HG03565 (cell line): ENCODE data around the gene KIAA1671.

Source experiments
- ATAC-seq: cut with Tn5 transposase; IDR thresholded peaks from one replicate; pipeline ENCODE4 v1.9.1; 2021; ENCODE audit warnings: mild to moderate bottlenecking, moderate library complexity; ENCODE audit not compliant: unreplicated experiment

The KIAA1671 gene

DNA sequence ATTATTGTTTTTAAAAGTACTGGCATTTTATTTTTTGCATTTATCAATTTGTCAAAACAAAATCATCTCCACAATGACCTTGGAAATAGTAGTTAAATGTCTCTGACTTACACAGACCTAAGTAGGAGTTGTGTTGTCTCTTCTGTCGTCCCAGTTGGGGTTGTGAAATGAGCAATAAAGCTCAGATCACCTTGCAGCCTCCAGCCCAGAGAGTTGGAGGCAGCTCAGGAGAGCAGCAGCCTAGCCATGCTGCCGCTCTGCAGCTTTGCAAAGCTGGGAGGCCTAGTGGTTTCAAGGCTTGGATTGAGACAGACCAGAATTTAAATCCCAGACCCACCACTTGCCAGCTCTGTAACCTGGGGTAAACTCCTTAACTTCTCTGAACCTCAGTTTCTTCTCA is 181.9 kb downstream of the KIAA1671 start:
- no peak for ATAC-seq

DNA sequence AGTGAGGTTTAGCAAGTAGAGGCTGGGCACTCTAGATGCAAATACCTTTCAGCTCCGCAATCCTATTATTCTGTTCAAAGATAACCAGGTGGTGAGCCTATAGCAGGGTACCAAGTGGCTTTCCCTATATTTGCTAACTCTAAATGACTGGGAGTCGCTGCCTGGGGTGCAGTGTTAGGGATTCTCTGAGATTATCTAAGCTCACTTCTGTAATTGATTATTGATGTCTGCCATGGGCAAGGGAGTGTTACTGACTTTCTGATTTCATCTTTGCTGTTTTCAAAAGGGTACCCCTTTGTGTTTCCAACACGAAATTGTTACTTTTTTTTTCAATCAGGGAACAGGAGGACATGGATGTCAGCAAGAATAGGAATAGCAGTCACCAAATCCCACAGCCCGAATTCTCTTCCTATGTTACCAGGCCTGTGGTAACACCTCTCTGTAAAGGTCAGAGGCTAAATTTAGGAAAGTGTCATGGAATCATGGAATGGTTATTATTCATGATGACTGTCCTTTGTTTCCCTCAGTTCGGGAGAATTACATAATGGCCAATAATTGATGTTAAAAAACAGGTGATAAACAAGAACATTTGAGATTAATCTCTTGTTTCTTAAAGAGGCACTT is 184.5 kb downstream of the KIAA1671 start:
- ATAC-seq: no peak

- ATAC-seq: no peak
Observed at GRCh38 chr22:25137577-25138525, 185.3 kb downstream of the KIAA1671 start.

DNA sequence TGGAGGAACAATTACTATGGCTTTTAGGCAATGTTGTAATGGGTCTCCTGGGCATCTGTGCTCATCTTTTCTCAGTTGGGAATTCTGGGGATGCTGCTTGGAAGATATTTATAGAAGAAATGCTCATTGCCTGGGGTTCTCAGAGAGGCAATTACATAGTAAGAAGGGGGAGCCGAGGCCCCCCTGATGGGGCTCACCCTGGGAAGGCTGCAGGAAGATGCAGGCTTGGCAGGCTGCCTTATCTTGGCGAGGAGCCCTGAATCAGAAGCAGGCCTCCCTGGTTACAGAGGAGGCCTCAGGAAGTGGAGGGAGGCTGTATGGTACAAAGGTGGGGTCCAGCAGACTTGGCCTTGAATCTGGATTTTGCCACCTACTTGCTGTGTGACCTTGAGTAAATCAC is 186.5 kb downstream of the KIAA1671 start:
- ATAC-seq: no peak

GRCh38 chr22:25142102-25142501 is 189.6 kb downstream of the KIAA1671 start:
- ATAC-seq: no peak

GRCh38 chr22:25143156-25144076 is 190.9 kb downstream of the KIAA1671 start:
- ATAC-seq: no peak

DNA sequence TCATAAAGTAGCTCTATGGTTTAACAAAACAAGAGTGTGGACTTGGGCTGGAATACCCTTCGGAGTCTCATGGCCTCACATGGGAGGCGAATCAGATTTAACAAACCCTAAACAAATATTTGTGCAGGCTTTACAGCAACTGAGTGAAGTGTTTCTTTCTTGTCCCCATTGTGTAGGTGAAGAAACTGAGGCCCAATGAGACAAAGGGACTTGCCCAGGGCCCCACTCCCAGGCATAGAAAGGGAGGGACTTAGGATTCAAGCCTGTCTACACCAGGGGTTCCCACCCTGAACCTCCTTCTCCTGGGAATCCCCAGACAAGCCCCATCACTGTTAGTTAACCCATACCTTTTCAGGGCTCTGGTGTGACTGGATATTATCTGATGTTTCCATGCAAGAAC is 192.0 kb downstream of the KIAA1671 start:
- ATAC-seq: no peak

- ATAC-seq: no peak
Observed at GRCh38 chr22:25146307-25146706, 193.8 kb downstream of the KIAA1671 start.

- no peak for ATAC-seq
Observed at GRCh38 chr22:25146906-25147641, 194.6 kb downstream of the KIAA1671 start.

GRCh38 chr22:25147642-25147928 is 195.1 kb downstream of the KIAA1671 start:
- no peak for ATAC-seq

- ATAC-seq: no peak
Observed at GRCh38 chr22:25148149-25148691, 195.7 kb downstream of the KIAA1671 start.

GRCh38 chr22:25149014-25149413 is 196.5 kb downstream of the KIAA1671 start:
- no peak for ATAC-seq

- ATAC-seq: no peak
Observed at GRCh38 chr22:25153961-25154666, 201.6 kb downstream of the KIAA1671 start.

DNA sequence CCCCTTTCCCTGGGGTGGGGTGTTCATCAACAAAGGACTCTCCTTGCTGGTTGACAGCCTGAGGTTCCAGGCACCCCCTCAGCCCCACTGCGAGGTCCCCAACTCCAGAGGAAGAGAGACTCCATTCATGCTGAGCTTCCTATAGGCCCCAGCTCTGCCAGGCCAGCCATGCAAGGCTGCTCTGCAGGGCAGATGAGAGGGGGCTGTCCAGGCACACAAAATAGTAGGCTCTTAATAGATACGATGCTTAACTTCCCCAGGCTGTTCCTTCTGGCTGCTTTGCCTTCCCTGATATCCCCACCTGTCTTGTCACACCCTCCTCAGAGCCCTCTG is 202.1 kb downstream of the KIAA1671 start:
- ATAC-seq: no peak

DNA sequence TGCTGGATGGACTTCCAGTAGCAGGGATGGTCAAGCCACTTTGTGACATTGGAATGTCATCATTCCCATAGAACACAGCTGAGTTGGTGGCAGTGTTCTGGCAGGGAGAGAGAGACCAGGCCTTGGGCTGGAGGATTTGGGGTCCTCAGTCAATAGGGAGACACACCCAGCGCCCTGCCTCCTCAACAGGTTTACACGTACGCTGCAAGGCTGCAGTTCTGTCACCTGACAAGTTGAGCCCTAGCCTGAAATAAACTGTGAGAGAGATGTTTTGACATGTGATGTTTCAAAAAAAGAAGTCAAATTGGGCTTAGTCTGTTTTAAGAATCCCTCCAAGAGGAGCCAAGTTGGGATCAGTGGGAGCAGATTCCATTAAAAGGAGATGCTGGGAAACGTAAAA is 204.2 kb downstream of the KIAA1671 start:
- no peak for ATAC-seq

- ATAC-seq: no peak
Observed at GRCh38 chr22:25159028-25159427, 206.5 kb downstream of the KIAA1671 start.

GRCh38 chr22:25160120-25160996 is 207.8 kb downstream of the KIAA1671 start:
- ATAC-seq: no peak

- ATAC-seq: no peak
Observed at GRCh38 chr22:25161017-25161915, 208.8 kb downstream of the KIAA1671 start.
